H7 (cell line): ENCODE measurements around the gene SARM1. TPM values are rescaled to one million over a fixed set of nuclear protein-coding genes. Genes with fewer than 3 reads are reported as not detected.
A peak's percentile ranks its signal among the peaks of the same experiment; 100 is the strongest.

ENCODE experiments used
- DNase-seq: peaks from one replicate; pipeline ENCODE4 v3.0.0; 2012
- H3K27me3 ChIP-seq: 2 replicates; pipeline ENCODE4 v1.6.0; 2011; ENCODE audit warnings: mild to moderate bottlenecking, low read length; ENCODE audit not compliant: control insufficient read depth, insufficient read depth
- H3K36me3 ChIP-seq: replicated peaks from 2 replicates; pipeline ENCODE4 v1.5.1; 2011; ENCODE audit warnings: low read length; ENCODE audit not compliant: control insufficient read depth, insufficient read depth
- H3K4me3 ChIP-seq: 2 replicates; pipeline ENCODE4 v1.5.1; 2011; ENCODE audit warnings: low read depth, mild to moderate bottlenecking, control low read depth, low read length, moderate library complexity; ENCODE audit not compliant: insufficient read depth
- total RNA-seq: library from RNA; depleted of rRNA; stranded (reverse); fragments of >200 nt; shearing (Covaris generic); gene quantifications from 2 replicates; pipeline ENCODE4 v1.2.3, GENCODE V29; 2014; rRNA removed

The SARM1 gene
- total RNA-seq = 0.62 and 1.7 TPM in 2 replicates

- no peaks in the 10 kb centered on the region for H3K36me3 ChIP-seq
- peak; percentile 99 for DNase-seq
- H3K4me3 ChIP-seq = peak within 1 kb of the TSS; percentile 60
- peaks cover 20% of the 10 kb centered on the region for H3K27me3 ChIP-seq
Observed at GRCh38 chr17:28371245-28372202, at the start of gene SARM1. SARM1 (plus strand) TSS chr17:28371694; CDS start chr17:28372033, 339 bp downstream.

GRCh38 chr17:28324267-28324745, 47.2 kb upstream of the SARM1 start:
- no peak overlapping the region for H3K4me3 ChIP-seq
- DNase-seq = no peak

DNA sequence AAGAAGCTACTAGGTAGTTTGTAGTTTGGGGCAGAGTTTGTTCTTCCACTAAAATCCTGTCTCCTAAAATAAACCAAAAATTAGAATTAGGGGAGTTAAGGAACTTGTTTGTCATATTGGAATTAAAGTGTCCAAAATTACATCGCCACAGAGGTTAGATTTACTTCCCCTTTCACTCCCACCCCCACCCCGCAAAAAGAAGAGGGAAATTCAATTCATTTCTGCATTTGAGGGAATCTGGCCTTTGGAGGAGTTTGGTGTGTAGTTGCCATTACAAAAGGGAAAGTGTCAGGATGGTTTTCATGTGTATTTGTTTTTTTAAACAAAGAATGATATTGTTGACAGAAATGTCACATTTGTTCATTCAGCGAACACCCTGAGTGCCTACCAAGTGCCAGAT, 46.7 kb upstream of the SARM1 start:
- Histone ChIP-seq H3K27me3 (no peaks in the 10 kb centered on the region), H3K4me3 (no peak overlapping the region), H3K36me3 (peaks cover 17% of the 10 kb centered on the region)
- no peak for DNase-seq

More at GRCh38 chr17:28324267-28324745, 47.2 kb upstream of the SARM1 start:
- Histone ChIP-seq H3K36me3 (peaks cover 16% of the 10 kb centered on the region), H3K27me3 (no peaks in the 10 kb centered on the region)

GRCh38 chr17:28325211-28325610, 46.3 kb upstream of the SARM1 start:
- H3K4me3 ChIP-seq = no peak overlapping the region
- peaks cover 17% of the 10 kb centered on the region for H3K36me3 ChIP-seq
- H3K27me3 ChIP-seq = no peaks in the 10 kb centered on the region
- DNase-seq = no peak

DNA sequence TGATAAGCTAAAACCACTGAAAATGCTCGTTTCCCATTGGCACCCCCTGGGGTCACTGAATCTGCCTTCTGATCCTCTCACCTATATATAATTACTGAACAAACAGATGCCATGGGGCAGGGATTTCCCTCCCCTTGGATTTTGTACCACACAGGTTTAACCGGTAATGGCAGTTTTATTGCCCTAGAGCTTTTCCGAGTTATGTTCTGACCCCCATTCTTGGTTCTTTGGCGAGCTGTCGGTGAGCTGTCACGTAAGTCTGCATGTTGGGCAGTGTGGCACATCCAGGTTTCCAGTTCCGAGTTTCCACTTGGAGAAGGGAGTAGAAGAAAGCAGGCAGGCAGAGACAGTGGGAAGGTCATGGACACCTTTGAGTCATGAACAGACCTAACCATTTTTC, 45.4 kb upstream of the SARM1 start:
- no peaks in the 10 kb centered on the region for H3K27me3 ChIP-seq
- peaks cover 15% of the 10 kb centered on the region for H3K36me3 ChIP-seq
- no peak overlapping the region for H3K4me3 ChIP-seq
- DNase-seq = no peak

DNA sequence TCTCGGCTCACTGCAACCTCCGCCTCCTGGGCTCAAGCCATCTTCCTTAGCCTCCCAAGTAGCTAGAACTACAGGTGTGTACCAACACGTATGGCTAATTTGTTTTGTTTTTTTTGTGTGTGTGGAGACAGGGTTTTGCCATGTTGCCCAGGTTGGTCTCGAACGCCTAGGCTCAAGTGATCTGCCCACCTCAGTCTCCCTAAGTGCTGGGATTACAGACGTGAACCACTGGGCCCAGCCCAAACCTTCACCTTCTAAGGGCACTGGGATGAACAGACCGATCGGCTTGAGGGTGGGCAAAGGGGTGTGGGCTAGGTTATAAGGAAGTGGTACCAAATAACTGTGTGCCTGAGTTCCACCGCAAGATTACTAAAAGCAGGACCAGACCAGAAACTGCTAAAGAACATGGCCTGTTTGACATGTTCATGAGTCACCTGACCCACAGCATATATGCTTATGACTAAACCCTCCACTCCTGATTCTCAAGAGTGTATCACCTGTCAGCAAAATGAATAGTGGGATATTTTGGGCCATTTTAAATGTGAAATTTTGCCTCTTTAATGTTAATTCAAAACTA, 44.4 kb upstream of the SARM1 start:
- no peak for DNase-seq
- H3K4me3 ChIP-seq = no peak overlapping the region
- H3K36me3 ChIP-seq = peaks cover 17% of the 10 kb centered on the region
- H3K27me3 ChIP-seq = no peaks in the 10 kb centered on the region

GRCh38 chr17:28327709-28328108, 43.8 kb upstream of the SARM1 start:
- no peak for DNase-seq
- Histone ChIP-seq H3K36me3 (peaks cover 17% of the 10 kb centered on the region), H3K27me3 (no peaks in the 10 kb centered on the region), H3K4me3 (no peak overlapping the region)

DNA sequence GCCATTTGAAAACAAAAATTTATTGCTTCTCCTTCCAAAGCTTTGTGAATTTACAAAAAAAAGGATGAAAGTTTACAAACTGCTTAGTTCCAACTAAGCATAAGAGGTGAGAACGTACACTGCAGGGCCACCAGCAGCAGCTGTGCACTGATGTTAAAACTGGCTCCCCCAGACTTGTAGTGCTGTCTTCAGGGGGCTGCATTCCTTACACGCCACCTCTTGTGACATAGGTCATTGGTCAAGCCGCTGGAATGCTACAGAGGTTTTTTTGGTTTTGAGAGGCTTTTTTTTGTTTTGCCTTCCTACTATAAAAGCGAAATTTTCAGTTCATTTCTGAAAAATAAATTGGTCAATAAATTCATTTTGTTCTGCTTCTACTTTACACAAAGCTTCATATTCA, 43.2 kb upstream of the SARM1 start:
- H3K27me3 ChIP-seq = no peaks in the 10 kb centered on the region
- H3K36me3 ChIP-seq = peaks cover 17% of the 10 kb centered on the region
- H3K4me3 ChIP-seq = no peak overlapping the region
- no peak for DNase-seq

- no peak for DNase-seq
- H3K4me3 ChIP-seq = no peak overlapping the region
Observed at GRCh38 chr17:28330671-28331070, 40.8 kb upstream of the SARM1 start.

GRCh38 chr17:28331891-28332420, 39.5 kb upstream of the SARM1 start:
- Histone ChIP-seq H3K4me3 (no peak overlapping the region), H3K36me3 (peaks cover 9% of the 10 kb centered on the region), H3K27me3 (no peaks in the 10 kb centered on the region)
- no peak for DNase-seq

More at GRCh38 chr17:28330671-28331070, 40.8 kb upstream of the SARM1 start:
- Histone ChIP-seq H3K36me3 (peaks cover 15% of the 10 kb centered on the region), H3K27me3 (no peaks in the 10 kb centered on the region)

GRCh38 chr17:28333083-28333746, 38.3 kb upstream of the SARM1 start:
- peaks cover 7% of the 10 kb centered on the region for H3K36me3 ChIP-seq
- no peak for DNase-seq
- H3K4me3 ChIP-seq = no peak overlapping the region
- H3K27me3 ChIP-seq = no peaks in the 10 kb centered on the region

GRCh38 chr17:28334171-28334570, 37.3 kb upstream of the SARM1 start:
- H3K36me3 ChIP-seq = peaks cover 4% of the 10 kb centered on the region
- H3K27me3 ChIP-seq = no peaks in the 10 kb centered on the region
- no peak for DNase-seq

GRCh38 chr17:28334666-28335200, 36.8 kb upstream of the SARM1 start:
- Histone ChIP-seq H3K27me3 (no peaks in the 10 kb centered on the region), H3K4me3 (peak overlapping the region; percentile 71), H3K36me3 (peaks cover 2% of the 10 kb centered on the region)
- DNase-seq = no peak

More at GRCh38 chr17:28334171-28334570, 37.3 kb upstream of the SARM1 start:
- H3K4me3 ChIP-seq = no peak overlapping the region
